ENCODE results near the gene SNCG.

The SNCG gene

DNA sequence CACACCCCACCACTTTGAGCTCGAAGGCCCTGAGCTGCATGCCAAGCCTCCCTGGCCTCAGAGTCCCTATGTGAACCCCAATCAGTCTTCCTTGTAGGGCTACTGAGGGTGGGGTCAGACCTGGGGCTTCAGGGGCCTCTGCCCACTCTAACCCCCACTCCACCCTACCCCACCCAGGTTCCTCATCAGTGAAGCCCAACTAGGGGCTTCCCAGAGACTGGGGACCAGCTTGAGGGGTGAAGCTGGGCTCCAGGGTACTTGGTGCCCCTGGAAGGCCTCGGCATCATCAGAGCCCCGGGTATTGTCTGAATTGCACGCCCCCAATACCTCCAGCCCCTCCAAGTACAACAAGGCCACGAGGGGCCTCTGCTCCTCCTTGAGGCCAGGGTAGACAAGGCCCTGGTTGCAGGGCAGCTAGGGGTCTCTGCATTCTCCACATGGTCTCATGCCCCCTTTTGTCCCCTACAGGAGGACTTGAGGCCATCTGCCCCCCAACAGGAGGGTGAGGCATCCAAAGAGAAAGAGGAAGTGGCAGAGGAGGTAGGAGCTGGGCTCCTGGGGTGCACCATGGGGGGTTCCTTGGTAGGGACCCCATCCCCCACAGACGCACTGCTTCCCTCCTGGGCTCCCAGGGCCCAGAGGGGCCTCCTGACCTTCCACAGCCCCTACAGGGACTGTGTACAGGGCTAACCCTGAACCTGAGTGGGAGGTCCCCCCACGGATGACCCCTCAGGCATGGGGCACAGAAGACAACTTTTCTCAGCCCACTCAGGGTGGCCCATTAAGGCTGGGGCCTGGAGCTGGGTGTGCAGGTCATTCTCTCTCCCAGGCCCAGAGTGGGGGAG lies 4.0 kb downstream of the SNCG start:
- TF ChIP-seq TEAD4 (IDR thresholded peaks at IDR 0.05) (no peak), TCF12 (IDR thresholded peaks at IDR 0.05; ENCODE audit: low read depth) (no peak), ZBTB7A (IDR thresholded peaks at IDR 0.05; ENCODE audit: low read depth) (no peak), RAD21 (IDR thresholded peaks at IDR 0.05; ENCODE audit: low read depth) (no peak), TAF1 (IDR thresholded peaks at IDR 0.05; ENCODE audit: low read depth) (no peak), FOXM1 (IDR thresholded peaks at IDR 0.05; ENCODE audit: borderline replicate concordance, low read depth) (no peak), CEBPB (IDR thresholded peaks at IDR 0.05) (no peak), EGR1 (IDR thresholded peaks at IDR 0.05) (no peak), CREB1 (IDR thresholded peaks at IDR 0.05; ENCODE audit: low read depth) (no peak), YY1 (IDR thresholded peaks at IDR 0.05; ENCODE audit: low read depth) (no peak), EP300 (IDR thresholded peaks at IDR 0.05; ENCODE audit: borderline replicate concordance) (no peak), NFIC (IDR thresholded peaks at IDR 0.05) (no peak)
- TF ChIP-seq, protein P1, sequence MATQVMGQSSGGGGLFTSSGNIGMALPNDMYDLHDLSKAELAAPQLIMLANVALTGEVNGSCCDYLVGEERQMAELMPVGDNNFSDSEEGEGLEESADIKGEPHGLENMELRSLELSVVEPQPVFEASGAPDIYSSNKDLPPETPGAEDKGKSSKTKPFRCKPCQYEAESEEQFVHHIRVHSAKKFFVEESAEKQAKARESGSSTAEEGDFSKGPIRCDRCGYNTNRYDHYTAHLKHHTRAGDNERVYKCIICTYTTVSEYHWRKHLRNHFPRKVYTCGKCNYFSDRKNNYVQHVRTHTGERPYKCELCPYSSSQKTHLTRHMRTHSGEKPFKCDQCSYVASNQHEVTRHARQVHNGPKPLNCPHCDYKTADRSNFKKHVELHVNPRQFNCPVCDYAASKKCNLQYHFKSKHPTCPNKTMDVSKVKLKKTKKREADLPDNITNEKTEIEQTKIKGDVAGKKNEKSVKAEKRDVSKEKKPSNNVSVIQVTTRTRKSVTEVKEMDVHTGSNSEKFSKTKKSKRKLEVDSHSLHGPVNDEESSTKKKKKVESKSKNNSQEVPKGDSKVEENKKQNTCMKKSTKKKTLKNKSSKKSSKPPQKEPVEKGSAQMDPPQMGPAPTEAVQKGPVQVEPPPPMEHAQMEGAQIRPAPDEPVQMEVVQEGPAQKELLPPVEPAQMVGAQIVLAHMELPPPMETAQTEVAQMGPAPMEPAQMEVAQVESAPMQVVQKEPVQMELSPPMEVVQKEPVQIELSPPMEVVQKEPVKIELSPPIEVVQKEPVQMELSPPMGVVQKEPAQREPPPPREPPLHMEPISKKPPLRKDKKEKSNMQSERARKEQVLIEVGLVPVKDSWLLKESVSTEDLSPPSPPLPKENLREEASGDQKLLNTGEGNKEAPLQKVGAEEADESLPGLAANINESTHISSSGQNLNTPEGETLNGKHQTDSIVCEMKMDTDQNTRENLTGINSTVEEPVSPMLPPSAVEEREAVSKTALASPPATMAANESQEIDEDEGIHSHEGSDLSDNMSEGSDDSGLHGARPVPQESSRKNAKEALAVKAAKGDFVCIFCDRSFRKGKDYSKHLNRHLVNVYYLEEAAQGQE (IDR thresholded peaks at IDR 0.05; ENCODE audit: low read depth) = no peak
- TF ChIP-seq, protein P2, sequence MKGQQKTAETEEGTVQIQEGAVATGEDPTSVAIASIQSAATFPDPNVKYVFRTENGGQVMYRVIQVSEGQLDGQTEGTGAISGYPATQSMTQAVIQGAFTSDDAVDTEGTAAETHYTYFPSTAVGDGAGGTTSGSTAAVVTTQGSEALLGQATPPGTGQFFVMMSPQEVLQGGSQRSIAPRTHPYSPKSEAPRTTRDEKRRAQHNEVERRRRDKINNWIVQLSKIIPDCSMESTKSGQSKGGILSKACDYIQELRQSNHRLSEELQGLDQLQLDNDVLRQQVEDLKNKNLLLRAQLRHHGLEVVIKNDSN (IDR thresholded peaks at IDR 0.05) = no peak
- TF ChIP-seq, protein P3, sequence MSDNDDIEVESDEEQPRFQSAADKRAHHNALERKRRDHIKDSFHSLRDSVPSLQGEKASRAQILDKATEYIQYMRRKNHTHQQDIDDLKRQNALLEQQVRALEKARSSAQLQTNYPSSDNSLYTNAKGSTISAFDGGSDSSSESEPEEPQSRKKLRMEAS (IDR thresholded peaks at IDR 0.05) = no peak

DNA sequence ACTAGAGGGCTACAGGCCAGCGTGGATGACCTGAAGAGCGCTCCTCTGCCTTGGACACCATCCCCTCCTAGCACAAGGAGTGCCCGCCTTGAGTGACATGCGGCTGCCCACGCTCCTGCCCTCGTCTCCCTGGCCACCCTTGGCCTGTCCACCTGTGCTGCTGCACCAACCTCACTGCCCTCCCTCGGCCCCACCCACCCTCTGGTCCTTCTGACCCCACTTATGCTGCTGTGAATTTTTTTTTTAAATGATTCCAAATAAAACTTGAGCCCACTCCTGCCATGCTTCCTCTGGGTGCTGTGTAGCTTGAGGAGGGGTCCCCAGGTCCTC lies 4.5 kb downstream of the SNCG start:
- no peak for TF ChIP-seq TAF1 (IDR thresholded peaks at IDR 0.05; ENCODE audit: low read depth)
- TF ChIP-seq, protein P1 (IDR thresholded peaks at IDR 0.05; ENCODE audit: low read depth) = no peak
- TF ChIP-seq, protein P2 (IDR thresholded peaks at IDR 0.05) = no peak
- TF ChIP-seq CREB1 (IDR thresholded peaks at IDR 0.05; ENCODE audit: low read depth) = no peak
- TF ChIP-seq TEAD4 (IDR thresholded peaks at IDR 0.05) = no peak
- TF ChIP-seq NFIC (IDR thresholded peaks at IDR 0.05) = no peak
- no peak for TF ChIP-seq EP300 (IDR thresholded peaks at IDR 0.05; ENCODE audit: borderline replicate concordance)
- TF ChIP-seq FOXM1 (IDR thresholded peaks at IDR 0.05; ENCODE audit: borderline replicate concordance, low read depth) = no peak
- TF ChIP-seq RAD21 (IDR thresholded peaks at IDR 0.05; ENCODE audit: low read depth) = no peak
- no peak for TF ChIP-seq TCF12 (IDR thresholded peaks at IDR 0.05; ENCODE audit: low read depth)
- TF ChIP-seq, protein P3 (IDR thresholded peaks at IDR 0.05) = no peak
- TF ChIP-seq CEBPB (IDR thresholded peaks at IDR 0.05) = no peak
- TF ChIP-seq YY1 (IDR thresholded peaks at IDR 0.05; ENCODE audit: low read depth) = no peak
- no peak for TF ChIP-seq EGR1 (IDR thresholded peaks at IDR 0.05)
- TF ChIP-seq ZBTB7A (IDR thresholded peaks at IDR 0.05; ENCODE audit: low read depth) = no peak

DNA sequence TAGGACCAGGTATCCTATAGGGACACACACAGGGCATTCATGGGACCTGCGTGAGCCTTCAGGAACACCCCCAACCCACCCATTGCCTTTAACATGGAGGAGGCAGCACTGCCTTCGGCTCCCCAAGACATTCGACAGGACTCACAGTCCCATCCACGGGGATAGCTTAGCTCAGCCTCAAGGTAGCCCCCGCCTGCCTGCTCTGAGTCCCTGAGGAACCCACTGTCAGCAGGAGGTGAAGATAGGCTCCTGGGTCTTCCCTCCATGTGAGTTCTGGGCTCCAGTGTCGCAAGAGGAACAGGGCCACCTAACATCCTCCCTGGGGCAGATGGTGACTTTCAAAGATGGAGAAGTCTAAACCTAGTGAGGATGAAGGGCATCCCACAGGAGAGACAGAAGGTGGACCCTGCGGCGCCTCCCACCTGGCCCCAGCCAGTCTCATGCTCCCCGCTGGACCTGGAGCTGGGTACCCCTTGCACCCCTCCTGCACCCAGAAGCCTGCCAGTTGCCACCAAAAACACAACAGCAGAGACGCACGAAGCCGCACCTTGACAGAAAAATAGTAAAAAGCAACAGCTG lies 5.0 kb downstream of the SNCG start:
- TF ChIP-seq ZBTB7A (IDR thresholded peaks at IDR 0.05; ENCODE audit: low read depth) (no peak), NFIC (IDR thresholded peaks at IDR 0.05) (no peak), TCF12 (IDR thresholded peaks at IDR 0.05; ENCODE audit: low read depth) (no peak), CEBPB (IDR thresholded peaks at IDR 0.05) (no peak), RAD21 (IDR thresholded peaks at IDR 0.05; ENCODE audit: low read depth) (no peak), TEAD4 (IDR thresholded peaks at IDR 0.05) (no peak), TAF1 (IDR thresholded peaks at IDR 0.05; ENCODE audit: low read depth) (no peak)
- TF ChIP-seq, protein P2 (IDR thresholded peaks at IDR 0.05) = no peak

DNA sequence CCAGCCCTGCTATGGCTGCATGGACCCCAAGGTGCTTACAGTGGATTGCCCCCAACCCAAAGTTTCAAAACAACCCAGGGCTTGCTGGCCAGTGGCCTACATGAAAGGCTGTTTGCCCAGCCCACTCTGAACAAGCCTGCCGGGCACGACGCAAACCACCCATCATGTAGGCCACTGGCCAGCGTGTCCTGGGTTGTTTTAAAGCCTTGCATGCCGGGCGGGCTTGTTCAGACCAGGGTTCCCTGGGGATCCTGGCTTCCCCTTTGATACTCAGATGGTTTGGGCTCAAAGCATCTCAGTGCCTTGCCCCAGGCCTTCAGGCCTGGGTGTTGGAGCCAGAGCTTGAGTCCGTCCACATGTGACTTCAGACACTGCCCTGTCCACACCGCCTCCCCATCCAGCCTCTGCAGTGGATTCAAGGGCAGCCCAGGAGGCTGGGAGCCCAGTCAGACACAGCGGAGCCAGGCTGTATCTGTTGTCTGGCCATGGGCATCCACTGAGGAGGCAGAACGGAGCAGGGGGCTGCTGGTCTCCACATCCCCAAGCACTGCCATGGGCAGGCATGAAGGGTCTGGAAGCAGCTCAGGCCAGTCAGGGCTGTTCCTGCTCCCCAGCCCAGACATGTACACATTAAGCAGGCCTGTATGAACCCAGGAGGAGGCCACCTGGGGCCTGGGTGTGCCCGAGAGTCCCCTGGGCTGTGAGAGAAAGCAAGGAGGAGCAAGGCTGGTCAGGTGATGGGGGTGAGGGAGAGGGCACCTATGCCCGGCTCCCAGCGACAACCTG lies 5.9 kb downstream of the SNCG start:
- no peak for TF ChIP-seq CEBPB (IDR thresholded peaks at IDR 0.05)
- TF ChIP-seq, protein P3 (IDR thresholded peaks at IDR 0.05) = no peak
- no peak for TF ChIP-seq TCF12 (IDR thresholded peaks at IDR 0.05; ENCODE audit: low read depth)
- TF ChIP-seq CREB1 (IDR thresholded peaks at IDR 0.05; ENCODE audit: low read depth) = no peak
- no peak for TF ChIP-seq RAD21 (IDR thresholded peaks at IDR 0.05; ENCODE audit: low read depth)
- TF ChIP-seq NFIC (IDR thresholded peaks at IDR 0.05) = no peak
- no peak for TF ChIP-seq YY1 (IDR thresholded peaks at IDR 0.05; ENCODE audit: low read depth)
- TF ChIP-seq EGR1 (IDR thresholded peaks at IDR 0.05) = no peak
- no peak for TF ChIP-seq ZBTB7A (IDR thresholded peaks at IDR 0.05; ENCODE audit: low read depth)
- no peak for TF ChIP-seq FOXM1 (IDR thresholded peaks at IDR 0.05; ENCODE audit: borderline replicate concordance, low read depth)
- no peak for TF ChIP-seq TEAD4 (IDR thresholded peaks at IDR 0.05)
- TF ChIP-seq EP300 (IDR thresholded peaks at IDR 0.05; ENCODE audit: borderline replicate concordance) = no peak

Measured in Ishikawa (cell line).